Measurements from ENCODE around the gene NINJ2. TPM values are rescaled to one million over a fixed set of nuclear protein-coding genes. Genes with fewer than 3 reads are reported as not detected.

The NINJ2 gene
- total RNA-seq, 1 experiment from 2014 or later, result 0.24 TPM

- H3K27me3 Mint-ChIP-seq (ENCODE audit: low read depth), result peaks cover 10% of the 10 kb centered on the region
- no peaks in the 10 kb centered on the region for H3K79me2 ChIP-seq (ENCODE audit: insufficient read depth, low read length)
- H2BK120ac ChIP-seq (ENCODE audit: low read depth, low read length, poor library complexity, severe bottlenecking), result peak overlapping the region; percentile 69
- no peak overlapping the region; a peak in 1 of 7 replicates for H3K27ac Mint-ChIP-seq
- no peak overlapping the region; the same call in 1 of the 2 replicates for H3K4ac ChIP-seq (ENCODE audit: low read depth, low read length)
- peak; percentile 26 for DNase-seq
- H3K56ac ChIP-seq (ENCODE audit: insufficient read length, low read depth, low read length), result no peak overlapping the region
- H3K27me3 ChIP-seq (ENCODE audit: insufficient read depth, low read length), result no peaks in the 10 kb centered on the region
- H3K4me2 ChIP-seq (ENCODE audit: insufficient read depth, insufficient read length, low read length), result peak overlapping the region; percentile 22
- H4K20me1 ChIP-seq (ENCODE audit: control insufficient read depth, insufficient read depth, insufficient read length), result no peaks in the 10 kb centered on the region
- H3K23me2 ChIP-seq (ENCODE audit: insufficient read length, low read depth, low read length, poor library complexity, severe bottlenecking), result no peaks in the 10 kb centered on the region
- peak overlapping the region; percentile 86 for H2AFZ ChIP-seq (ENCODE audit: low read length)
- no CpG with 5 or more reads among the region's 14 CpGs for WGBS (ENCODE audit: extremely low coverage, insufficient read length, low lambda C conversion rate)
- H4K91ac ChIP-seq (ENCODE audit: insufficient read length, low read depth, low read length), result no peak overlapping the region
- no peak overlapping the region for H2BK5ac ChIP-seq (ENCODE audit: insufficient read length, low read length)
- no peak overlapping the region for H3T11ph ChIP-seq (ENCODE audit: low read length)
- H2AK5ac ChIP-seq (ENCODE audit: insufficient read length, low read length), result no peak overlapping the region
- no peaks in the 10 kb centered on the region for H3K79me1 ChIP-seq (ENCODE audit: insufficient read depth, low read depth, low read length, poor library complexity, severe bottlenecking)
- H3K23ac ChIP-seq (ENCODE audit: insufficient read length, low read depth, low read length), result no peak overlapping the region
- H3K14ac ChIP-seq (ENCODE audit: insufficient read depth, low read length), result peak overlapping the region; percentile 74; the same call in 1 of the 2 replicates
- H2BK12ac ChIP-seq (ENCODE audit: insufficient read length, low read depth, low read length), result no peak overlapping the region
- H3K4me3 Mint-ChIP-seq, result no peak overlapping the region
- H3K9me3 Mint-ChIP-seq, result peaks cover 2 to 6% of the 10 kb centered on the region in 2 experiments; a peak in 3 of 5 replicates
- H3K18ac ChIP-seq (ENCODE audit: insufficient read length, low read depth, low read length), result peak overlapping the region; percentile 89
- no peak overlapping the region for H2BK20ac ChIP-seq (ENCODE audit: low read depth, low read length, poor library complexity, severe bottlenecking)
- H3K4me1 Mint-ChIP-seq, result peaks cover 26 to 37% of the 10 kb centered on the region in 2 experiments
- H3K4me1 ChIP-seq (ENCODE audit: insufficient read depth, low read length), result peaks cover 2% of the 10 kb centered on the region; the same call in 1 of the 2 replicates
- no peak overlapping the region for H3K27ac ChIP-seq (ENCODE audit: insufficient read length, low read depth, low read length)
- H3K9ac ChIP-seq (ENCODE audit: extremely low read depth, insufficient read length, low read length), result no peak overlapping the region
- H3K9me3 ChIP-seq (ENCODE audit: control insufficient read depth, low read depth, low read length), result no peaks in the 10 kb centered on the region
- no peak overlapping the region; the same call in 1 of the 2 replicates for H2BK15ac ChIP-seq (ENCODE audit: low read depth, low read length)
- no peak overlapping the region for H4K5ac ChIP-seq (ENCODE audit: insufficient read length, low read depth, low read length)
- no peak overlapping the region for H4K8ac ChIP-seq (replicated peaks; ENCODE audit: insufficient read length, low read depth, low read length)
- TF ChIP-seq CTCF (conservative IDR thresholded peaks at IDR 0.05), result no peak
- peaks cover 0 to 2% (median 0%) of the 10 kb centered on the region in 3 experiments; a peak in 3 of 7 replicates for H3K36me3 Mint-ChIP-seq (ENCODE audit: insufficient read depth in 1 of 3, low read depth in 3 of 3)
Observed at GRCh38 chr12:576615-577110, 86.6 kb downstream of the NINJ2 start.

Data from H9 (cell line).